H1 (cell line): Measurements from ENCODE around the gene SLC15A4. TPM values are rescaled to one million over a fixed set of nuclear protein-coding genes. Genes with fewer than 3 reads are reported as not detected.

Experiments used
- CTCF ChIA-PET: fragments of 300-600 bp; sonication (Branson Sonifier 250); formaldehyde crosslinking; loops from one replicate; lab custom pipeline; 2021; ENCODE audit not compliant: partially characterized antibody; lab: Charles Lee
- POLR2A ChIA-PET: fragments of 300-600 bp; sonication (Branson Sonifier 250); formaldehyde crosslinking; loops from one replicate; lab custom pipeline; 2021; ENCODE audit warnings: inconsistent platforms; ENCODE audit not compliant: partially characterized antibody; lab: Charles Lee
- DNase-seq, 2 experiments: peaks; one replicate each; pipeline versions ENCODE4 v3.0.0 to v3.0.0-alpha.2; 2010 to 2022; ENCODE audit warnings: low spot score in 2 of 2, low read depth in 1 of 2, mixed read lengths in 1 of 2
- FAIRE-seq: peaks from 2 replicates; lab custom pipeline; 2011; peaks lifted over from hg19 to GRCh38; lab: Jason Lieb, UNC
- H2AFZ ChIP-seq: 2 replicates; pipeline ENCODE4 v1.8.1; 2012; ENCODE audit warnings: low read length, inconsistent platforms
- H2AK5ac ChIP-seq: 2 replicates; pipeline ENCODE4 v1.6.1; 2013; ENCODE audit warnings: low read depth, low read length
- H2BK120ac ChIP-seq: replicated peaks from 2 replicates; pipeline ENCODE3; 2013; ENCODE audit warnings: low read depth, low read length, inconsistent platforms
- H2BK12ac ChIP-seq: 2 replicates; pipeline ENCODE4 v1.6.1; 2013; ENCODE audit warnings: low read depth, low read length
- H2BK15ac ChIP-seq: 2 replicates; pipeline ENCODE4 v1.6.1; 2013; ENCODE audit warnings: low read length
- H2BK20ac ChIP-seq: 2 replicates; pipeline ENCODE4 v1.6.1; 2013; ENCODE audit warnings: low read length
- H2BK5ac ChIP-seq: 2 replicates; pipeline ENCODE4 v1.6.1; 2013; ENCODE audit warnings: low read depth, low read length
- H3K14ac ChIP-seq: 2 replicates; pipeline ENCODE4 v1.6.1; 2013; ENCODE audit warnings: inconsistent platforms; ENCODE audit not compliant: insufficient read length
- H3K18ac ChIP-seq: 2 replicates; pipeline ENCODE4 v1.6.1; 2013; ENCODE audit warnings: low read length; ENCODE audit errors: extremely low read depth
- H3K23ac ChIP-seq: 2 replicates; pipeline ENCODE4 v1.6.1; 2013; ENCODE audit warnings: inconsistent platforms; ENCODE audit not compliant: insufficient read length
- H3K23me2 ChIP-seq: 2 replicates; pipeline ENCODE4 v1.6.1; 2013; ENCODE audit warnings: low read depth, low read length
- H3K27ac ChIP-seq: 2 replicates; pipeline ENCODE4 v1.6.1; 2011; ENCODE audit warnings: low read depth, low read length, inconsistent platforms
- H3K27me3 ChIP-seq, 4 experiments: replicated peaks in 1 of 4; 1 replicate in 1 of 4; 2 replicates in 3 of 4; pipeline versions ENCODE4 v1.6.1 to v1.8.1; 2011 to 2013; ENCODE audit warnings: low read length in 3 of 4, mild to moderate bottlenecking in 3 of 4, inconsistent platforms in 2 of 4, mixed read lengths in 2 of 4, moderate library complexity in 1 of 4; ENCODE audit not compliant: control insufficient read depth in 3 of 4, insufficient read depth in 3 of 4; ENCODE audit errors: extremely low read depth in 1 of 4
- H3K36me3 ChIP-seq, 4 experiments: 2 replicates each; pipeline versions ENCODE4 v1.6.1 to v1.8.1; 2011 to 2013; ENCODE audit warnings: mild to moderate bottlenecking in 4 of 4, low read length in 3 of 4, moderate library complexity in 2 of 4, control low read depth in 1 of 4, inconsistent platforms in 1 of 4; ENCODE audit not compliant: insufficient read depth in 4 of 4, control insufficient read depth in 2 of 4
- H3K4ac ChIP-seq: replicated peaks from 2 replicates; pipeline ENCODE3; 2013; ENCODE audit warnings: low read length, low read depth, mixed read lengths, inconsistent platforms; ENCODE audit not compliant: insufficient read length
- H3K4me1 ChIP-seq, 4 experiments: replicated peaks in 1 of 4; 1 replicate in 1 of 4; 2 replicates in 3 of 4; pipeline versions ENCODE4 v1.6.1 to v1.8.1; 2011 to 2013; ENCODE audit warnings: low read length in 3 of 4, inconsistent platforms in 2 of 4, mixed read lengths in 1 of 4; ENCODE audit not compliant: insufficient read depth in 4 of 4, control insufficient read depth in 3 of 4
- H3K4me2 ChIP-seq, 2 experiments: 2 replicates each; pipeline versions ENCODE4 v1.6.1 to v1.8.1; 2011 to 2013; ENCODE audit warnings: low read depth in 2 of 2, low read length in 2 of 2, control low read depth in 1 of 2, inconsistent platforms in 1 of 2, mild to moderate bottlenecking in 1 of 2; ENCODE audit not compliant: insufficient read depth in 1 of 2
- H3K4me3 ChIP-seq, 4 experiments: fragments of 200-600, 300-600 bp in 1 of 4; sonication (generic), shearing (Covaris generic), sonication (Bioruptor Twin) in 1 of 4; 2 replicates each; pipeline versions ENCODE4 v1.5.1 to v1.8.1; 2011 to 2016; ENCODE audit warnings: low read length in 4 of 4, low read depth in 3 of 4, control low read depth in 2 of 4, inconsistent platforms in 2 of 4, mild to moderate bottlenecking in 2 of 4, mixed read lengths in 1 of 4, moderate library complexity in 1 of 4; ENCODE audit not compliant: insufficient read depth in 2 of 4; ENCODE audit errors: extremely low read depth in 1 of 4
- H3K56ac ChIP-seq: replicated peaks from 2 replicates; pipeline ENCODE3; 2013; ENCODE audit warnings: low read depth, mild to moderate bottlenecking, mixed read lengths, low read length, inconsistent platforms; ENCODE audit not compliant: insufficient read length
- H3K79me1 ChIP-seq: 2 replicates; pipeline ENCODE4 v1.6.1; 2013; ENCODE audit warnings: low read depth, low read length, control low read depth
- H3K79me2 ChIP-seq, 2 experiments: 2 replicates each; pipeline versions ENCODE4 v1.6.1 to v1.8.1; 2012 to 2013; ENCODE audit warnings: low read length in 2 of 2, mild to moderate bottlenecking in 2 of 2, inconsistent platforms in 1 of 2; ENCODE audit not compliant: insufficient read depth in 2 of 2, control insufficient read depth in 1 of 2
- H3K9ac ChIP-seq, 4 experiments: replicated peaks in 1 of 4; 1 replicate in 1 of 4; 2 replicates in 3 of 4; pipeline versions ENCODE4 v1.6.1 to v1.8.1; 2011 to 2013; ENCODE audit warnings: low read depth in 3 of 4, low read length in 3 of 4, control low read depth in 2 of 4, mild to moderate bottlenecking in 2 of 4, moderate library complexity in 2 of 4, inconsistent platforms in 1 of 4; ENCODE audit errors: extremely low read depth in 1 of 4
- H3K9me3 ChIP-seq, 2 experiments: 2 replicates each; pipeline versions ENCODE4 v1.6.1 to v1.8.1; 2012 to 2013; ENCODE audit warnings: mild to moderate bottlenecking in 2 of 2, moderate library complexity in 2 of 2, control low read depth in 1 of 2, inconsistent platforms in 1 of 2, low read depth in 1 of 2, low read length in 1 of 2, mixed read lengths in 1 of 2; ENCODE audit not compliant: insufficient read depth in 2 of 2
- H4K20me1 ChIP-seq, 2 experiments: replicated peaks in 1 of 2; 2 replicates each; pipeline versions ENCODE3 to v1.8.1; 2011 to 2013; ENCODE audit warnings: inconsistent platforms in 2 of 2, low read length in 2 of 2, mild to moderate bottlenecking in 1 of 2; ENCODE audit not compliant: insufficient read depth in 2 of 2, control insufficient read depth in 1 of 2
- H4K5ac ChIP-seq: 2 replicates; pipeline ENCODE4 v1.6.1; 2013; ENCODE audit warnings: low read length, low read depth, mixed read lengths, inconsistent platforms; ENCODE audit not compliant: insufficient read length
- H4K8ac ChIP-seq: 2 replicates; pipeline ENCODE4 v1.8.0; 2013; ENCODE audit warnings: mild to moderate bottlenecking, moderate library complexity, low read length, inconsistent platforms; ENCODE audit not compliant: insufficient read depth; ENCODE audit errors: extremely low read depth
- H4K91ac ChIP-seq: replicated peaks from 2 replicates; pipeline ENCODE3; 2013; ENCODE audit warnings: low read length, mixed read lengths, inconsistent platforms; ENCODE audit not compliant: insufficient read length
- BACH1 ChIP-seq: IDR thresholded peaks from 2 replicates; pipeline ENCODE4 v1.6.1; 2012; ENCODE audit warnings: low read length, improper control_type of control experiment
- BRCA1 ChIP-seq: IDR thresholded peaks from 2 replicates; pipeline ENCODE4 v1.6.1; 2012; ENCODE audit warnings: low read depth, low read length, improper control_type of control experiment
- CBX8 ChIP-seq: fragments of 300-800, 300-1000 bp; sonication (generic); IDR thresholded peaks from 2 replicates; pipeline ENCODE4 v1.7.1; 2016; ENCODE audit warnings: low read depth, low read length, borderline replicate concordance
- EP300 ChIP-seq, 2 experiments: IDR thresholded peaks; 1 replicate in 1 of 2; 2 replicates in 1 of 2; pipeline ENCODE4 v1.6.1; 2011 to 2012; ENCODE audit warnings: low read depth in 2 of 2, low read length in 2 of 2, mild to moderate bottlenecking in 2 of 2, borderline replicate concordance in 1 of 2, inconsistent platforms in 1 of 2, moderate library complexity in 1 of 2
- EZH2 ChIP-seq: fragments of 200-600 bp; sonication (generic); IDR thresholded peaks from 2 replicates; pipeline ENCODE4 v1.7.1; 2012; ENCODE audit warnings: low read depth, mild to moderate bottlenecking, moderate library complexity, low read length, inconsistent platforms; ENCODE audit not compliant: severe bottlenecking
- FOSL1 ChIP-seq: IDR thresholded peaks from 2 replicates; pipeline ENCODE4 v1.6.1; 2011; ENCODE audit warnings: mild to moderate bottlenecking, low read depth, low read length, moderate library complexity; ENCODE audit not compliant: insufficient read depth
- GABPA ChIP-seq: IDR thresholded peaks from 2 replicates; pipeline ENCODE4 v1.6.1; 2011; ENCODE audit warnings: mild to moderate bottlenecking, low read length, moderate library complexity, borderline replicate concordance; ENCODE audit not compliant: insufficient read depth
- POLR2AphosphoS5 ChIP-seq: IDR thresholded peaks from 2 replicates; pipeline ENCODE4 v1.6.1; 2011; ENCODE audit warnings: low read depth, low read length
- RBBP5 ChIP-seq: IDR thresholded peaks from 2 replicates; pipeline ENCODE4 v1.7.1; 2012; ENCODE audit warnings: low read depth, mild to moderate bottlenecking, inconsistent platforms, low read length, moderate library complexity, borderline replicate concordance
- SUZ12 ChIP-seq: fragments of 200-600 bp; sonication (generic); IDR thresholded peaks from 2 replicates; pipeline ENCODE4 v1.6.1; 2012; ENCODE audit warnings: mild to moderate bottlenecking, inconsistent platforms, low read length, moderate library complexity, mixed read lengths
- ZNF274 ChIP-seq: IDR thresholded peaks from 2 replicates; pipeline ENCODE4 v1.7.0; 2012; ENCODE audit warnings: low read length, borderline replicate concordance; ENCODE audit errors: extremely low read depth
- WGBS, 2 experiments: shearing (Covaris generic) in 1 of 2; methylation state at CpG; one replicate each; pipeline versions ENCODE4 v1.1.6 to v1.1.7; 2013 to 2015; ENCODE audit warnings: low lambda C conversion rate in 2 of 2, mixed read lengths in 2 of 2, inconsistent platforms in 1 of 2, low coverage in 1 of 2, missing lambda C conversion rate in 1 of 2; ENCODE audit not compliant: insufficient replicate concordance in 2 of 2, insufficient coverage in 1 of 2, insufficient read length in 1 of 2; ENCODE audit errors: extremely low coverage in 1 of 2, missing lambda C conversion rate in 1 of 2; 5-methylcytosine and 5-hydroxymethylcytosine counted together
- polyA plus RNA-seq, 7 experiments: library from polyadenylated mRNA; depleted of rRNA in 3 of 7; stranded (reverse) in 5 of 7; unstranded in 2 of 7; fragments of >200 nt in 5 of 7; fragments of 200-250 nt in 2 of 7; gene quantifications; 1 replicate in 5 of 7; 2 replicates in 1 of 7; 4 replicates in 1 of 7; pipeline versions ENCODE4 v1.2.1 to v1.2.3, GENCODE V29; 2011 to 2013; ENCODE audit warnings: missing spikeins in 2 of 7, mixed read lengths in 2 of 7
- total RNA-seq: library from RNA; stranded (reverse); fragmentation: NEBNext Ultra II Directional; extraction: Animal tissue kit (Norgen Biotek cat#: 25700); gene quantifications from 2 replicates; pipeline ENCODE4 v1.2.1, GENCODE V29; 2021

The SLC15A4 gene
- total and polyA plus RNA-seq, 2 of the 8 experiments (the other 6 are each of a cell fraction or from before 2014, with no cell fraction given) = 22.7 to 26.6 TPM

GRCh38 chr12:128801879-128802391, 21.8 kb downstream of the SLC15A4 start:
- TF ChIP-seq ZNF274 (no peak), POLR2AphosphoS5 (no peak), FOSL1 (no peak), EP300 (IDR thresholded peaks at IDR 0.05; ENCODE audit: borderline replicate concordance in 1 of 2, low read depth in 2 of 2, low read length in 2 of 2) (no peak), BRCA1 (no peak), CBX8 (no peak), SUZ12 (no peak), BACH1 (no peak), EZH2 (no peak), GABPA (no peak), RBBP5 (no peak)
- ChIA-PET POLR2A (no interaction called here), CTCF (interaction anchor here (0.9 to 1.4 kb wide), 2 partner anchors 9 to 20 kb away, joined by 3 to 4 read pairs; no protein-coding TSS in a partner anchor)
- DNase-seq (no peak), FAIRE-seq (no peak)
- Histone ChIP-seq H3K36me3 (peaks cover 4 to 51% (median 12%) of the 10 kb centered on the region in 4 experiments), H3K23ac (no peak overlapping the region), H2BK15ac (no peak overlapping the region), H3K14ac (no peak overlapping the region), H3K4me3 (no peak overlapping the region), H3K4me1 (peaks cover 7 to 12% (median 9%) of the 10 kb centered on the region in 4 experiments), H3K27me3 (no peaks in the 10 kb centered on the region; a peak in 2 of 7 replicates), H4K8ac (no peak overlapping the region), H3K4me2 (no peak overlapping the region), H2AFZ (no peak overlapping the region), H2AK5ac (no peak overlapping the region), H4K20me1 (peaks cover 21 to 42% of the 10 kb centered on the region in 2 experiments), H3K27ac (no peak overlapping the region), H3K79me1 (peaks cover 6% of the 10 kb centered on the region; the same call in 1 of the 2 replicates), H2BK5ac (no peak overlapping the region), H3K23me2 (no peaks in the 10 kb centered on the region), H3K18ac (no peak overlapping the region), H4K91ac (no peak overlapping the region), H2BK20ac (no peak overlapping the region), H3K9ac (no peak overlapping the region), H2BK12ac (no peak overlapping the region), H3K79me2 (peaks cover 0 to 28% of the 10 kb centered on the region in 2 experiments; a peak in 2 of 4 replicates), H2BK120ac (no peak overlapping the region), H4K5ac (no peak overlapping the region), H3K4ac (no peak overlapping the region), H3K56ac (no peak overlapping the region), H3K9me3 (no peaks in the 10 kb centered on the region)
- 87% methylated on average over 8 of the region's 8 CpGs; no CpG with 5 or more reads in 1 of the 2 experiments for WGBS, 2 experiments
